Liver (tissue), 9 donors: ENCODE measurements around the gene UBAP1L. TPM values are rescaled to one million over a fixed set of nuclear protein-coding genes. Genes with fewer than 3 reads are reported as not detected.

ENCODE experiments used
- DNase-seq: peaks from one replicate; pipeline ENCODE4 v3.0.0-alpha.2; 2017; ENCODE audit warnings: low spot score
- H3K27ac ChIP-seq, 2 donors: one replicate each; pipeline ENCODE4 v1.7.0; 2013; ENCODE audit warnings: inconsistent platforms in 2 of 2, low read length in 2 of 2, control low read depth in 1 of 2, low read depth in 1 of 2, mild to moderate bottlenecking in 1 of 2
- H3K27me3 ChIP-seq, 4 donors: one replicate each; pipeline versions ENCODE4 v1.6.1 to v1.7.0; 2013; ENCODE audit warnings: low read length in 3 of 4, inconsistent platforms in 1 of 4, mild to moderate bottlenecking in 1 of 4, moderate library complexity in 1 of 4; ENCODE audit not compliant: control insufficient read depth in 4 of 4, insufficient read depth in 4 of 4
- H3K36me3 ChIP-seq, 4 donors: one replicate each; pipeline versions ENCODE4 v1.6.1 to v1.7.0; 2013; ENCODE audit warnings: low read length in 3 of 4, mild to moderate bottlenecking in 3 of 4, low read depth in 1 of 4, moderate library complexity in 1 of 4; ENCODE audit not compliant: control insufficient read depth in 4 of 4, insufficient read depth in 3 of 4
- H3K4me1 ChIP-seq, 4 donors: one replicate each; pipeline versions ENCODE4 v1.6.1 to v1.7.0; 2013; ENCODE audit warnings: low read length in 3 of 4, mild to moderate bottlenecking in 3 of 4, moderate library complexity in 1 of 4; ENCODE audit not compliant: control insufficient read depth in 4 of 4, insufficient read depth in 4 of 4
- H3K4me3 ChIP-seq, 3 donors: one replicate each; pipeline versions ENCODE4 v1.6.1 to v1.7.0; 2013; ENCODE audit warnings: low read length in 3 of 3, control low read depth in 1 of 3, low read depth in 1 of 3, mild to moderate bottlenecking in 1 of 3
- H3K9ac ChIP-seq, 2 donors: one replicate each; pipeline ENCODE4 v1.7.0; 2013; ENCODE audit warnings: low read length in 2 of 2, mild to moderate bottlenecking in 2 of 2, moderate library complexity in 2 of 2, control low read depth in 1 of 2, low read depth in 1 of 2
- H3K9me3 ChIP-seq, 4 donors: one replicate each; pipeline versions ENCODE4 v1.6.1 to v1.7.0; 2013; ENCODE audit warnings: low read length in 3 of 4; ENCODE audit not compliant: control insufficient read depth in 4 of 4
- EGR1 ChIP-seq, 2 donors: IDR thresholded peaks; 2 replicates each; pipeline ENCODE4 v1.6.1; 2016 to 2018; ENCODE audit warnings: antibody characterized with exemption in 2 of 2, low read depth in 2 of 2
- FOXA1 ChIP-seq: IDR thresholded peaks from 2 replicates; pipeline ENCODE4 v1.6.1; 2016; ENCODE audit warnings: antibody characterized with exemption
- FOXA2 ChIP-seq: IDR thresholded peaks from 2 replicates; pipeline ENCODE4 v1.6.1; 2016; ENCODE audit warnings: antibody characterized with exemption
- GABPA ChIP-seq, 2 donors: IDR thresholded peaks in 1 of 2; conservative IDR thresholded peaks in 1 of 2; 2 replicates each; pipeline ENCODE4 v1.6.1; 2016; ENCODE audit warnings: antibody characterized with exemption in 2 of 2, mild to moderate bottlenecking in 1 of 2, moderate library complexity in 1 of 2
- HNF4A ChIP-seq, 2 donors: conservative IDR thresholded peaks; 2 replicates each; pipeline ENCODE4 v1.6.1; 2016; ENCODE audit warnings: antibody characterized with exemption in 2 of 2, mild to moderate bottlenecking in 2 of 2
- HNF4G ChIP-seq: IDR thresholded peaks from 2 replicates; pipeline ENCODE4 v1.6.1; 2016; ENCODE audit warnings: antibody characterized with exemption
- JUND ChIP-seq, 2 donors: IDR thresholded peaks; 2 replicates each; pipeline ENCODE4 v1.6.1; 2016; ENCODE audit warnings: antibody characterized with exemption in 2 of 2
- NR2F2 ChIP-seq: IDR thresholded peaks from 2 replicates; pipeline ENCODE4 v1.6.1; 2016; ENCODE audit warnings: antibody characterized with exemption
- RAD21 ChIP-seq, 2 donors: IDR thresholded peaks; 2 replicates each; pipeline ENCODE4 v1.6.1; 2016; ENCODE audit warnings: antibody characterized with exemption in 2 of 2, mild to moderate bottlenecking in 2 of 2
- RXRA ChIP-seq, 2 donors: IDR thresholded peaks; 2 replicates each; pipeline ENCODE4 v1.6.1; 2017 to 2018; ENCODE audit warnings: antibody characterized with exemption in 2 of 2, mild to moderate bottlenecking in 1 of 2
- SP1 ChIP-seq: IDR thresholded peaks from 2 replicates; pipeline ENCODE4 v1.6.1; 2018; ENCODE audit warnings: antibody characterized with exemption, mild to moderate bottlenecking
- TAF1 ChIP-seq: conservative IDR thresholded peaks from 2 replicates; pipeline ENCODE4 v1.6.1; 2016; ENCODE audit warnings: antibody characterized with exemption, mild to moderate bottlenecking
- YY1 ChIP-seq: IDR thresholded peaks from 2 replicates; pipeline ENCODE4 v1.6.1; 2016; ENCODE audit warnings: antibody characterized with exemption, mild to moderate bottlenecking
- WGBS: extraction: QIAGEN DNeasy Blood & Tissue Kit; methylation state at CpG from one replicate; pipeline ENCODE4 v1.1.7; 2013; 5-methylcytosine and 5-hydroxymethylcytosine counted together
- polyA plus RNA-seq, 2 donors: library from polyadenylated mRNA; stranded (reverse) in 1 of 2; unstranded in 1 of 2; fragments of 200-250 nt in 1 of 2; fragments of >200 nt in 1 of 2; fragmentation: Nextera tagmentation in 1 of 2; extraction: Ambion mirVana in 1 of 2; gene quantifications; one replicate each; pipeline versions ENCODE4 v1.2.1 to v1.2.3, GENCODE V29; 2013 to 2015
- total RNA-seq, 2 donors: library from RNA; depleted of rRNA; stranded (reverse); fragments of >200 nt; gene quantifications; one replicate each; pipeline ENCODE4 v1.2.3, GENCODE V29; 2014
- TF ChIP-seq, protein P1 (sequence below): IDR thresholded peaks from 2 replicates; pipeline ENCODE4 v1.6.1; 2016; ENCODE audit warnings: antibody characterized with exemption
- TF ChIP-seq, protein P2 (sequence below): IDR thresholded peaks from 2 replicates; pipeline ENCODE4 v1.6.1; 2016; ENCODE audit warnings: antibody characterized with exemption
- TF ChIP-seq, protein P3 (sequence below): IDR thresholded peaks from 2 replicates; pipeline ENCODE4 v1.6.1; 2016; ENCODE audit warnings: antibody characterized with exemption, mild to moderate bottlenecking
- TF ChIP-seq, protein P4 (sequence below): fragments of 150-350 bp; IDR thresholded peaks from 2 replicates; pipeline ENCODE4 v1.5.1; 2017; ENCODE audit warnings: improper control_type of control experiment, low read depth, low read length; ENCODE audit not compliant: missing input control
- donor health status: healthy.
- donor health status: healthy.
- donor health status: healthy.
- donor health status: healthy.
- donor health status: healthy.

The UBAP1L gene
- 1 to 10 TPM in 1 of 2 donors, under 1 TPM in 1; 0.79 to 6.9 TPM for total RNA-seq
- polyA plus RNA-seq: 1 to 10 TPM in 1 of 2 donors, under 1 TPM in 1; 0.57 to 1.0 TPM

DNA sequence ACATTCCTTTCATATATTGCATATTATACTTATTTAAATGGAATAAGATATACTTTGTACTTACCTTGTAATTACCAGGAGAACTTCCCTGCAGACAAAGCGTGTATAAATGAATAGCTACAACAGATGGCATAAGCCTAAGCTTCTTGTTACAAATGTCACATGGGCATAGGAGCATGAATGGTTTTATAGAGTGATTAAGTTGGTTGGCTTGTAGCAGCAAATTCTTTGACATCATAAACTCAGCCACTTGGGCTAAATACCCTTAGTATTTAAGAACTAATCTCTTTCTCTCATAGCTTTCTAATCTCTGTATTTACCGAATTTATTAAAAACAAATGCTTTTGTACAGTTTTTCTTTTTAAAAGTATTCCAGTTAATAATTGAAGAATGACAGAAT, at the start of gene UBAP1L:
Gene UBAP1L, minus strand, starts transcription at position 115 of the 400 bp plus-strand sequence. CDS start 8,985 bp downstream, outside the sequence.
- Histone ChIP-seq H3K27ac (no peak within 1 kb of the TSS), H3K9me3 (no peaks in the 10 kb centered on the region), H3K4me3 (no peak within 1 kb of the TSS), H3K4me1 (peaks cover 0 to 2% (median 0%) of the 10 kb centered on the region in 4 donors), H3K9ac (no peak within 1 kb of the TSS), H3K36me3 (peaks cover 9 to 63% (median 45%) of the 10 kb centered on the region in 4 donors), H3K27me3 (no peaks in the 10 kb centered on the region)
- 99% methylated on average over 2 of the region's 2 CpGs for WGBS
- DNase-seq: no peak
- TF ChIP-seq JUND (IDR thresholded peaks at IDR 0.05) (no peak), EGR1 (IDR thresholded peaks at IDR 0.05; ENCODE audit: low read depth in 2 of 2) (no peak), RAD21 (IDR thresholded peaks at IDR 0.05) (no peak), GABPA (IDR thresholded peaks at IDR 0.05 in 1 of 2, conservative IDR thresholded peaks at IDR 0.05 in 1 of 2) (no peak), YY1 (no peak), FOXA2 (no peak), TAF1 (no peak), HNF4A (conservative IDR thresholded peaks at IDR 0.05) (no peak), NR2F2 (no peak), HNF4G (no peak)
- TF ChIP-seq, protein P1, sequence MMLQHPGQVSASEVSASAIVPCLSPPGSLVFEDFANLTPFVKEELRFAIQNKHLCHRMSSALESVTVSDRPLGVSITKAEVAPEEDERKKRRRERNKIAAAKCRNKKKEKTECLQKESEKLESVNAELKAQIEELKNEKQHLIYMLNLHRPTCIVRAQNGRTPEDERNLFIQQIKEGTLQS: no peak

DNA sequence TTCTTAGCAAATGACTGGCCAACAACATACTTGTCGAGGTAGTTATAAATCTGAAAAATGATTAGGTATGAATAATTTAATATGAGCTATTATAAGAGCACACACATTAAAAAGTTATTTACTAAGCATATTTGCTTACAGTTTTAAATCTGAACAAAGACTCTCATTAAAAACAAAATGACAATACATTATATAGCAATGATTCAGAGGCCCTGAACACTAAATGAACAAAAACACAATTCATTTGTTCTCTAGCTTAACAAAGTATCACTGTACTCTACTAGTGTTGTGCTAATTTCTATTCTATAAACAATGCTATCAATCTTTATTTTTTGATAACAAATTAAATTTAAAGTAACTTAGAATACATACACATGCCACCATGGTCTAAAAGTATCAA, 49.1 kb upstream of the UBAP1L start:
- Histone ChIP-seq H3K36me3 (peaks cover 4 to 29% (median 22%) of the 10 kb centered on the region in 4 donors), H3K4me3 (no peak overlapping the region), H3K4me1 (peaks cover 3 to 12% (median 11%) of the 10 kb centered on the region in 4 donors), H3K9ac (no peak overlapping the region), H3K27ac (no peak overlapping the region), H3K27me3 (no peaks in the 10 kb centered on the region), H3K9me3 (no peaks in the 10 kb centered on the region)
- TF ChIP-seq, protein P2, sequence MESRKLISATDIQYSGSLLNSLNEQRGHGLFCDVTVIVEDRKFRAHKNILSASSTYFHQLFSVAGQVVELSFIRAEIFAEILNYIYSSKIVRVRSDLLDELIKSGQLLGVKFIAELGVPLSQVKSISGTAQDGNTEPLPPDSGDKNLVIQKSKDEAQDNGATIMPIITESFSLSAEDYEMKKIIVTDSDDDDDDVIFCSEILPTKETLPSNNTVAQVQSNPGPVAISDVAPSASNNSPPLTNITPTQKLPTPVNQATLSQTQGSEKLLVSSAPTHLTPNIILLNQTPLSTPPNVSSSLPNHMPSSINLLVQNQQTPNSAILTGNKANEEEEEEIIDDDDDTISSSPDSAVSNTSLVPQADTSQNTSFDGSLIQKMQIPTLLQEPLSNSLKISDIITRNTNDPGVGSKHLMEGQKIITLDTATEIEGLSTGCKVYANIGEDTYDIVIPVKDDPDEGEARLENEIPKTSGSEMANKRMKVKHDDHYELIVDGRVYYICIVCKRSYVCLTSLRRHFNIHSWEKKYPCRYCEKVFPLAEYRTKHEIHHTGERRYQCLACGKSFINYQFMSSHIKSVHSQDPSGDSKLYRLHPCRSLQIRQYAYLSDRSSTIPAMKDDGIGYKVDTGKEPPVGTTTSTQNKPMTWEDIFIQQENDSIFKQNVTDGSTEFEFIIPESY: no peak
- TF ChIP-seq, protein P3, sequence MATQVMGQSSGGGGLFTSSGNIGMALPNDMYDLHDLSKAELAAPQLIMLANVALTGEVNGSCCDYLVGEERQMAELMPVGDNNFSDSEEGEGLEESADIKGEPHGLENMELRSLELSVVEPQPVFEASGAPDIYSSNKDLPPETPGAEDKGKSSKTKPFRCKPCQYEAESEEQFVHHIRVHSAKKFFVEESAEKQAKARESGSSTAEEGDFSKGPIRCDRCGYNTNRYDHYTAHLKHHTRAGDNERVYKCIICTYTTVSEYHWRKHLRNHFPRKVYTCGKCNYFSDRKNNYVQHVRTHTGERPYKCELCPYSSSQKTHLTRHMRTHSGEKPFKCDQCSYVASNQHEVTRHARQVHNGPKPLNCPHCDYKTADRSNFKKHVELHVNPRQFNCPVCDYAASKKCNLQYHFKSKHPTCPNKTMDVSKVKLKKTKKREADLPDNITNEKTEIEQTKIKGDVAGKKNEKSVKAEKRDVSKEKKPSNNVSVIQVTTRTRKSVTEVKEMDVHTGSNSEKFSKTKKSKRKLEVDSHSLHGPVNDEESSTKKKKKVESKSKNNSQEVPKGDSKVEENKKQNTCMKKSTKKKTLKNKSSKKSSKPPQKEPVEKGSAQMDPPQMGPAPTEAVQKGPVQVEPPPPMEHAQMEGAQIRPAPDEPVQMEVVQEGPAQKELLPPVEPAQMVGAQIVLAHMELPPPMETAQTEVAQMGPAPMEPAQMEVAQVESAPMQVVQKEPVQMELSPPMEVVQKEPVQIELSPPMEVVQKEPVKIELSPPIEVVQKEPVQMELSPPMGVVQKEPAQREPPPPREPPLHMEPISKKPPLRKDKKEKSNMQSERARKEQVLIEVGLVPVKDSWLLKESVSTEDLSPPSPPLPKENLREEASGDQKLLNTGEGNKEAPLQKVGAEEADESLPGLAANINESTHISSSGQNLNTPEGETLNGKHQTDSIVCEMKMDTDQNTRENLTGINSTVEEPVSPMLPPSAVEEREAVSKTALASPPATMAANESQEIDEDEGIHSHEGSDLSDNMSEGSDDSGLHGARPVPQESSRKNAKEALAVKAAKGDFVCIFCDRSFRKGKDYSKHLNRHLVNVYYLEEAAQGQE: no peak
- TF ChIP-seq FOXA1 (no peak), GABPA (IDR thresholded peaks at IDR 0.05 in 1 of 2, conservative IDR thresholded peaks at IDR 0.05 in 1 of 2) (no peak), YY1 (no peak), RAD21 (IDR thresholded peaks at IDR 0.05) (no peak), EGR1 (IDR thresholded peaks at IDR 0.05; ENCODE audit: low read depth in 2 of 2) (no peak), HNF4G (no peak), RXRA (IDR thresholded peaks at IDR 0.05) (no peak), TAF1 (no peak), FOXA2 (no peak), NR2F2 (no peak), SP1 (no peak), HNF4A (conservative IDR thresholded peaks at IDR 0.05) (no peak)
- TF ChIP-seq, protein P4, sequence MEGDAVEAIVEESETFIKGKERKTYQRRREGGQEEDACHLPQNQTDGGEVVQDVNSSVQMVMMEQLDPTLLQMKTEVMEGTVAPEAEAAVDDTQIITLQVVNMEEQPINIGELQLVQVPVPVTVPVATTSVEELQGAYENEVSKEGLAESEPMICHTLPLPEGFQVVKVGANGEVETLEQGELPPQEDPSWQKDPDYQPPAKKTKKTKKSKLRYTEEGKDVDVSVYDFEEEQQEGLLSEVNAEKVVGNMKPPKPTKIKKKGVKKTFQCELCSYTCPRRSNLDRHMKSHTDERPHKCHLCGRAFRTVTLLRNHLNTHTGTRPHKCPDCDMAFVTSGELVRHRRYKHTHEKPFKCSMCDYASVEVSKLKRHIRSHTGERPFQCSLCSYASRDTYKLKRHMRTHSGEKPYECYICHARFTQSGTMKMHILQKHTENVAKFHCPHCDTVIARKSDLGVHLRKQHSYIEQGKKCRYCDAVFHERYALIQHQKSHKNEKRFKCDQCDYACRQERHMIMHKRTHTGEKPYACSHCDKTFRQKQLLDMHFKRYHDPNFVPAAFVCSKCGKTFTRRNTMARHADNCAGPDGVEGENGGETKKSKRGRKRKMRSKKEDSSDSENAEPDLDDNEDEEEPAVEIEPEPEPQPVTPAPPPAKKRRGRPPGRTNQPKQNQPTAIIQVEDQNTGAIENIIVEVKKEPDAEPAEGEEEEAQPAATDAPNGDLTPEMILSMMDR: no peak
- TF ChIP-seq, protein P1: no peak
- WGBS: 86% methylated on average over 1 of the region's 1 CpG
- no peak for DNase-seq
